ENCODE data around the gene ACSF2.

DNA sequence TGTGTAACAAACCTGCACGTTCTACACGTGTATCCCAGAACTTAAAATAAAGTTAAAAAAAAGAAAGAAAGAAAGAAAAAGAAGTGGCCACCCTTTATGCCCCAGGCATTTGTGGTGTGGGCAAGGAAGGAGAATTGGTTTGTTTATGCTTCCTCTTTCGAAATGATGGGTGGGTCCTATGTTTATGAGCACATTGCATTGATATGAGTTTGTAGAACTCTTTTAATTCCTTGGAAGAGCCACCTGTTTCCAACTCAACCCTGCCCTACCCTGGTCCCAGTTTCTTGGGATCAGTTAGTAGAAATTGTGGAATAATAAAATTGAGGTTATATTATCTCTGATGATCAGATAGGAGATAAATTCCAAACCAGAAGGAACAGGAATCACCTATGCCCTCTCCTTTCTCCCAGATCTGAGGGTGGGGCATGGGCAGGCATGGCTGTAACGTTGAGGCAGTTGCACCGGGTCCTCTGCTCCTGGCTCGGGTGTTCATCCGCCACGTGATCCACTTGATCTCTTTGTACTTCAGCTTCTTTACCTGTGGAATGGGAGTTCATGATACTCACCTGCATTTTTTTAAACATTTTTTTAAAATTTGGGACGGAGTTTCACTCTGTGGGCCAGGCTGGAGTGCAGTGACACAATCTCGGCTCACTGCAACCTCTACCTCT is 26.7 kb downstream of the ACSF2 start:
- TF ChIP-seq, protein P1, sequence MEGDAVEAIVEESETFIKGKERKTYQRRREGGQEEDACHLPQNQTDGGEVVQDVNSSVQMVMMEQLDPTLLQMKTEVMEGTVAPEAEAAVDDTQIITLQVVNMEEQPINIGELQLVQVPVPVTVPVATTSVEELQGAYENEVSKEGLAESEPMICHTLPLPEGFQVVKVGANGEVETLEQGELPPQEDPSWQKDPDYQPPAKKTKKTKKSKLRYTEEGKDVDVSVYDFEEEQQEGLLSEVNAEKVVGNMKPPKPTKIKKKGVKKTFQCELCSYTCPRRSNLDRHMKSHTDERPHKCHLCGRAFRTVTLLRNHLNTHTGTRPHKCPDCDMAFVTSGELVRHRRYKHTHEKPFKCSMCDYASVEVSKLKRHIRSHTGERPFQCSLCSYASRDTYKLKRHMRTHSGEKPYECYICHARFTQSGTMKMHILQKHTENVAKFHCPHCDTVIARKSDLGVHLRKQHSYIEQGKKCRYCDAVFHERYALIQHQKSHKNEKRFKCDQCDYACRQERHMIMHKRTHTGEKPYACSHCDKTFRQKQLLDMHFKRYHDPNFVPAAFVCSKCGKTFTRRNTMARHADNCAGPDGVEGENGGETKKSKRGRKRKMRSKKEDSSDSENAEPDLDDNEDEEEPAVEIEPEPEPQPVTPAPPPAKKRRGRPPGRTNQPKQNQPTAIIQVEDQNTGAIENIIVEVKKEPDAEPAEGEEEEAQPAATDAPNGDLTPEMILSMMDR (IDR thresholded peaks at IDR 0.05; ENCODE audit: poor library complexity, severe bottlenecking), result no peak
- TF ChIP-seq EZH2 (IDR thresholded peaks at IDR 0.05; ENCODE audit: borderline replicate concordance, insufficient read depth, low read length, poor library complexity, severe bottlenecking) (no peak), TAF1 (IDR thresholded peaks at IDR 0.05; ENCODE audit: low read depth) (no peak)

Data from neural cell (in vitro differentiated cells).